GM12891 (cell line): ENCODE results near the gene LRRC8B.

ENCODE experiments used
- DNase-seq: peaks from one replicate; pipeline ENCODE4 v3.0.0; 2011; ENCODE audit warnings: low spot score; ENCODE audit not compliant: insufficient read length
- FAIRE-seq: peaks from 2 replicates; lab custom pipeline; 2011; peaks lifted over from hg19 to GRCh38; lab: Jason Lieb, UNC
- PAX5 ChIP-seq: IDR thresholded peaks from 2 replicates; pipeline ENCODE4 v1.6.1; 2011; ENCODE audit warnings: low read length, moderate library complexity, mild to moderate bottlenecking; ENCODE audit not compliant: insufficient read depth, severe bottlenecking
- POLR2A ChIP-seq: IDR thresholded peaks from 2 replicates; pipeline ENCODE4 v1.6.1; 2011; ENCODE audit warnings: low read depth, low read length, control low read depth
- POLR2AphosphoS5 ChIP-seq: IDR thresholded peaks from 2 replicates; pipeline ENCODE4 v1.6.1; 2011; ENCODE audit warnings: low read depth, low read length, control low read depth
- POU2F2 ChIP-seq: IDR thresholded peaks from 2 replicates; pipeline ENCODE4 v1.6.1; 2011; ENCODE audit warnings: low read depth, mild to moderate bottlenecking, control low read depth, low read length, moderate library complexity
- SPI1 ChIP-seq: IDR thresholded peaks from 2 replicates; pipeline ENCODE4 v1.6.1; 2011; ENCODE audit warnings: low read depth, low read length, control low read depth
- TAF1 ChIP-seq: IDR thresholded peaks from 2 replicates; pipeline ENCODE4 v1.6.1; 2011; ENCODE audit warnings: low read depth, low read length, control low read depth

The LRRC8B gene

DNA sequence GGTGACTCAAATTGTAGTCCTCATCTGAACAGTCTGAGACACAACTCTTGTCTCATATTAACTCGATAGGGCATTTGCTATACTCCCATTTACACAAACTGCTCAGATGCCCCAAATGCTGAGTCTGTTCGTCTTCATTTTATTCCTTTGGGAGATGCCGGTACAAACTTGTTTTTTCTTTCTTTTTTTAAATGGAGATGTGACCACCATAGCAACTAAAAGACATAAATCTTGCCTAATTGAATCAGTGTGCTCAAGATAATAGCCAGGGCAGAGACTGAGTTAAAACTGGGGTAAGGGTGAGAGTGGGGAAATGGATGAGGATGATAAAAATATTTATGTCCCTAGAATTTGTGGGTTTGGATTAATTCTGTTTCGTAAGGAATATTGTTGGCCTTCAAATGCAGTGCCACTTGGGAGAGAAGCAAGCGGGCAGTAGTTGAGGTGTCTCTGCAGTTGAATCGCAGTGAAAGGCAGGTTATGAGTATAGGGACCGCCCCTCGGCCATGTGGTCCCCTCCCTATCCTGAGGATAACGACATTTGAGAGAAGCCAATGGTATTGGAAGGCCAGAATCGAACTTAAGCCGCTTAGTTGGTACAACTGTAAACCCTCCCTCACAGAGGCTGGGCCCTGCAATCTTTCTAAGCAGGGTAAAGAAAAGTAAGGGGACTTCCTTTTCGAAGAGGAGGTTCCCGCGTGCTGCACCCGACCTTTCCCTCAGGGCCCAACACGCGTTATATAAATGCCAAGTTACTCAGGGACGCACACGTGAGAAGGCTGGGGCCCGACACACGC, 859 bp upstream of the LRRC8B start:
- FAIRE-seq (peak; percentile 40), DNase-seq (peak; percentile 10)
- no peak for TF ChIP-seq SPI1
- TF ChIP-seq POU2F2: no peak
- no peak for TF ChIP-seq POLR2AphosphoS5
- no peak for TF ChIP-seq POLR2A
- TF ChIP-seq PAX5: no peak
- TF ChIP-seq TAF1: no peak

DNA sequence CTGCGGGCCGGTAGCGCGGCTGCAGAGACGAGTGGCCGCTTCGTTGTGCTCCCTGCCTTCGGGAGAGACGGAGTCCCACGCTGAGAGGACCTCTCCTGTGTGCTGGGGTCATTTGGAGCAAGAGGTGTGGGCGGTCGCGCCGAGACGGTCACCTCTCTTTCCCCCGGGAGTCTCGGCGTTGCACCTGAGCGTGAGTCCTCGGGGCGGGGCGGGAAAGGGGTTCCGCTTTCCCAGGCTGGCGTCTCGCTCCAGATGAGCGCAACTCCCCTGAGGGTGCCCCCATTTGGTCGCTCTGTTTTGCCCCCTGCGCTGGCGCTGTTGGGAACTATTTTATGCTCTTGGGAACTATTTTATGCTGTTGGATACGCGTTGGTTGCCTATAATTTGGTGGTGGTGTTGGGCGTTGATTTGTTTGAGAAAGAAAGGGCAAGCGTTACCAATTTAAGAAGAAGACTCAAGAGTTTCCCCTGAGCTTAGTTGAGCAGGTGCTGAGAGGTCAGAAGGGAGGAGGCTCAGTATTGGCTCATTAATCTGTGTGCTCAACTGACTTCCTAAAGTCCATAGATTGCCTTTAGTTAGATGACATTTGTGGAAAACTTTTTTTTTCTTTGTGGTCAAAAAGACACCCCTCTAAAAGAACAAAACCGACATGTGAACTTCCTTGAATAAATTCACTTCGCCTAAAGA, 683 bp downstream of the LRRC8B start:
- TF ChIP-seq POLR2A: no peak
- TF ChIP-seq SPI1: peak; percentile 47; the same call in 1 of the 2 replicates
- peak; percentile 35 for FAIRE-seq
- no peak for DNase-seq

DNA sequence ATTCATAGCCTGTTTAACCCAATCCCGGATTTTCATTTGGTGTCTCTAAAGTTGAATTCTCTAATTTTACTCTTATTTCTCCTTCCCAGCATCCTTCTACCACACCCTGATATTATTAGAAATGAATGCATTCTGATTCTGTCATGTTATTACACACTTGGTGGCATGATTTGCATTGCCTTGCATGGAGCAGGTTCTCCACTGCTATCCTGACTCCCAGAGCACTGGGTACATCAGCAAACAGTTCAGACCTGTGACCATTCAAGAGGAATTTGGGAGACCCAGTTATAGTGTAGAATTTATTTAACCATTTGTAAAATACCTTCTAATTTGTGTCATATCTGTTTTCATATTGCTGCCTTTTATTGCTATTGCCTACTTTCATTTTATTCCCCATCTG, 2.6 kb downstream of the LRRC8B start:
- no peak for FAIRE-seq
- TF ChIP-seq POU2F2 (no peak), POLR2AphosphoS5 (no peak), PAX5 (no peak), SPI1 (no peak), POLR2A (no peak), TAF1 (no peak)

DNA sequence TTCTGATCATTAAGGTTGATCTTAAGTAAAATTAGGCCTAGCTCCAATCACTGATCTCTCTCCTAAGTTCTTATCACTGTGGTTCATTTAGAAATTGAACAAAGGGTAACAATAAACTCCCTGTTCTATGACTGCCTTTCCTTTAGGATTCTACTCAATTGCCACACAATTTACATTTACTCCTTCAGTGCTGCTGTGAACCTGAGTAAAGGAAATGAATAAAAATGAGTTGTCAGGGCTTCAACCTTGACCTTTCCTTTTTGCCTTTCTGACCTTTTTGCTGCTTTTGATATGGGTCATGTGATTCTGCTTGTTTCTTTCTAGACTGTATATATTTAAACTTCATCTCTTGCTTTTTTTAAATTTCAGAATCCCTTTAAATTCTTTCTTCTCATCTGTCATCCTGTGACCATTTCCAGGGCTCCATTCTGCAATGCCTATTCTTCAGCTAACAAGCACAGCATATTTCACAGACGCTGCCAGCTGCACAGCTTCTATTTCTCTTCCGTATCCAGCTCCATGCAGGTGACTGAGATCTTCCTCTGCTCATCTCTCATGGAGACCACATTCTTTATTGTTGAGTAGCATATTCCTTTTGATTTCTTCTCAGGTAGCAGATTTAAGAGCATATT, 3.2 kb downstream of the LRRC8B start:
- FAIRE-seq (no peak), DNase-seq (no peak)
- TF ChIP-seq POLR2AphosphoS5 (no peak), PAX5 (no peak), POU2F2 (no peak), SPI1 (no peak), POLR2A (no peak), TAF1 (no peak)

More for the DNA sequence above, 2.6 kb downstream of the LRRC8B start:
- DNase-seq: no peak

GRCh38 chr1:89528382-89528780, 3.8 kb downstream of the LRRC8B start:
- FAIRE-seq: peak; percentile 5
- no peak for DNase-seq
- no peak for TF ChIP-seq POLR2A
- TF ChIP-seq PAX5: no peak
- no peak for TF ChIP-seq TAF1
- no peak for TF ChIP-seq POU2F2
- TF ChIP-seq SPI1: no peak
- no peak for TF ChIP-seq POLR2AphosphoS5

GRCh38 chr1:89529196-89529595, 4.6 kb downstream of the LRRC8B start:
- no peak for FAIRE-seq
- DNase-seq: no peak

DNA sequence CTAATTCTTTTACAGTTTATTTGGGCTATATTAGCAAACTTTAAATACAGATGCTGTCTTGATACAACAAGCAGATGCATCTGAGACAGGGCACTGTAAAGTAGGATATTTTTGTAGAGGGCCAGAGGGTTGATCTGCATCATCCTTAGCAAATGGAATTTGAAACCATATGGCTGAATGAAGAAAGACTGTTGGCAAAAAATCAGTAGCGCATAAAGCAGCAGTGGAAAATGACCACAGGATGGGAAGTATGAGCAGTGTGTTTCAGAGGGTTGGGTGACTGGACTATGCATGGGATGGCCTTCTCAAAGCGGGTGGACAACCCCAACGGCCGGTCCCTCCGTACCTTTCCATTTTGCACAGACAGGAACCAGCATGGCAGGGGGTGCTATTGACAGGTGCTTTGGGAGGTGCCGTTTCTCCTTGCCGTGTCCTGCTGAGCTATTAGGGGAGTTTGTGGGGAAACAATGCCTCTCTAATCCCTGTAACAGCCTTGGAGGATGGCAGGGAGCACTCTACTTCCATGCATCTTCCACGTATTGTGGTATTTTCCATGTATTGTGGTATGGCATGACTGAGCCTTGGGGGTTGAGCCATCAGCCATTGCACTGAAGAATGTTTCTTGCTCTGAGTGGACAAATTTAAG, 5.9 kb downstream of the LRRC8B start:
- FAIRE-seq (no peak), DNase-seq (no peak)
- no peak for TF ChIP-seq POU2F2
- no peak for TF ChIP-seq SPI1
- TF ChIP-seq PAX5: no peak
- TF ChIP-seq POLR2AphosphoS5: no peak

More at GRCh38 chr1:89529196-89529595, 4.6 kb downstream of the LRRC8B start:
- no peak for TF ChIP-seq POU2F2
- no peak for TF ChIP-seq POLR2AphosphoS5
- TF ChIP-seq PAX5: no peak
- TF ChIP-seq TAF1: no peak
- TF ChIP-seq POLR2A: no peak
- no peak for TF ChIP-seq SPI1

DNA sequence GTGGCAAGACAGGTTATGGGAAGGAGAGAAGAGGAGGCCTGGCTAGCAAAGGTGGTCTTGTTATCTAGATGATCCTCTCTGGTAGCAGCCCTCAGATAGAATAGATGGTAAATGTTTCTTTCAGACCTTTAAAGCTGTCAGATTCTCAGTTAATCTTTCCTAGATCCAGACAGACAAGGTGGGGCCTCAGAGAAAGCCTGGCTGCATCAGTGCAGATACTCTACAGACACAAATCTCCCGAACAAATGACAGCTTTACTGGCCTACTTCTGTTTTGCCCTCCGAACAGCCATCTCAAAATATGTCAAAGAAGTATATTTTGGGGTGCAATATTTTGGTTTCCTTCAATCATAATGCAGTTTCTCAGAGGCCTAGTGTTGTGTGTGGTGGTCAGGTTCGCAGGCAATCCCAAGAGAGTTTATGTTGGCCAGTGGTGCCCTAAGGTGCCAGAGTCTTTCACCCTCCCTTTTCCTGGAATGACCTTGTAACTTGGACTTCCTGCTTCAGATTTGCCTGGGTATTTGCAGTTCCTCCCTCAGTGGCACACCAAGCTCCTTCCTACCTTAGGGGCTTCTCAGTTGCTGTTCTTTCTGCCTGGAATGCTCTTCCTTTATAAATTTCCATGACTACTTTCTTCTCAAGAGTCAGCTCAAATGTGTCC, 7.0 kb downstream of the LRRC8B start:
- no peak for FAIRE-seq
- TF ChIP-seq SPI1 (no peak), POU2F2 (no peak), POLR2AphosphoS5 (no peak)
- DNase-seq: no peak
